Sigmoid colon (tissue), 4 donors: ENCODE measurements around the gene CDC42EP4.

ENCODE experiments used
- CTCF ChIP-seq, 4 experiments: fragments of 450-650 bp in 3 of 4; fragments of 200-600 bp in 1 of 4; IDR thresholded peaks; one replicate each; pipeline ENCODE4 v1.5.1; 2016 to 2019; ENCODE audit warnings: antibody characterized with exemption in 4 of 4, mild to moderate bottlenecking in 3 of 4, moderate library complexity in 2 of 4
- POLR2AphosphoS5 ChIP-seq, 4 donors: sonication (generic); formaldehyde crosslinking; IDR thresholded peaks; one replicate each; pipeline ENCODE4 v1.6.1; 2017; ENCODE audit warnings: antibody characterized with exemption in 4 of 4

GRCh38 chr17:73316919-73317505 is 5.2 kb upstream of the CDC42EP4 start:
- no peak for TF ChIP-seq CTCF (IDR thresholded peaks at IDR 0.05)
- TF ChIP-seq POLR2AphosphoS5 (IDR thresholded peaks at IDR 0.05) = no peak
